GM18502 (cell line): Measurements from ENCODE around the gene S100A14.
"Not testable (repeated sequence)": the region's sequence is repeated elsewhere in the genome, so short reads cannot be mapped to it uniquely, and the experiment has no call there.

Experiments
- ATAC-seq: cut with Tn5 transposase; IDR thresholded peaks from one replicate; pipeline ENCODE4 v1.9.1; 2021; ENCODE audit warnings: mild to moderate bottlenecking; ENCODE audit not compliant: unreplicated experiment, poor library complexity

The S100A14 gene

DNA sequence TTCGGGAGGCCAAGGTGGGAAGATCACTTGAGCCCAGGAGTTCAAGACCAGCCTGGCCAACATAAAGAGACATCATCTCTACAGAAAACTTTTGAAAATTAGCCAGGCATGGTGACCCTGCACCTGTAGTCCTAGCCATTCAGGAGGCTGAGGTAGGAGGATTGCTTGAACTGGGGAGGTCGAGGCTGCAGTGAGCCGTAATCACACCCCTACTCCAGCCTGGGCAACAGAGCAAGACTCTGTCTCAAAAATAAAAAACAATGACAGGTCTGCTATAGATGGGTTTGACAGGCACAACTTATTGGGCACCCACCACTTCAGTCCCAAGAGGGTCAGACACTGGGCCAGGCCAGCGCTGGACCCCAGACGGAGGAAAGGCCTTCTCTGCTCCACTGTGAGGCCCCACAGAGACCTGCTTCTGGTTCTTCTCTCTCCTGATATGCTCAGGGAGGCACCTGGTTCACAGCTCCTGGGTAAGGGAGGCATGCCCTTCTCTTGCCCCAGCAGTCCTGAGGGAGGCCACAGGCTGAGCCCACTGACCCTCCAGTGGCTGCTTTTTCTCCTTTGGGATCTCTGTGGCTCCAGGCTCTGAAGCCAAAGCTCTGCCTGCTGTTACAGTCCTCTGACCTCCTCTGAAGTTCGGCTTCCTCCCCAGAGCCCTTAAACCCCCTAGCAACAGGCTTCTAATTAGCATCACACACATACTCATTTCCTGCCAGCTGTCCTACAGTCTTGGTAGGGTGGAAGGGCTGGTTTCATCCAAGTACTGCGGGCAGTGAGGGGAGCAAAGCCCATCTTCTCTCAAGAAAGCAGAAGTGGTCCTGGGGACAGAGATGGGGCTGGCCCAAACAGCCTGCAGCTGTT, 17.6 kb downstream of the S100A14 start:
- peak; percentile 97 for ATAC-seq

DNA sequence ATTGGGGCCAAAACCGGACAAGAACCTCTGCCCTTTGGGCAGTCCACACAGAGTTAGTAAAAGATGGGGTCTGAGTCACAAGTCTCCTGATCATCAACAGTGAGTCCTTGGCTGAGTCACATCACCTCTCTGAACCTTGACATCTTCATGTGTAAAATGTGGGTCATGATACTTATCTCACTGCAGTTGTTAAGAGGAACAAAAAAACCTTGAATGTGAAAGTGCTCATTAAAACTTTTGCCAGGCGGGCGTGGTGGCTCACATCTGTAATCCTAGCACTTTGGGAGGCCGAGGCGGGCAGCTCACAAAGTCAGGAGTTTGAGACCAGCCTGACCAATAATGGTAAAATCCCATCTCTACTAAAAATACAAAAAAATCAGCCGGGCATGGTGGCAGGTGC, 18.9 kb downstream of the S100A14 start:
- ATAC-seq: no peak

DNA sequence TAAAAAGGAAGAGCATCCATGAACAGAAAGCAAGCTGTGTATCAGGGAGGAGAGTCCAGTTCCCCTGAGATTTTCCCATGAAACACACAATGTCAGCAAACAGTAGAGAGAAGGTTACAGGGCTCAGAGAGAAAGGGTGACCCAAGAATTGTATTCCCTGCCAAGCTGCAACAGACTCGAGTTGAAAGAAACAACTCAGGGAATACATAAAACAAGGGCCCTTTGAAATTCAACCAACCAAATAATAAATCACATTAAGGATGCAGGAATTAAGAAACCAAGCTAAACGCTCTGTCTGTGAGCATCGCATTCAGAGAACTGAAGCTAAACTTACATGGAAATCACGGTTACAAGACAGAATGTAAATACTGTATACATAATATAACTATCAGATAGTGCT, 23.4 kb downstream of the S100A14 start:
- no peak for ATAC-seq

DNA sequence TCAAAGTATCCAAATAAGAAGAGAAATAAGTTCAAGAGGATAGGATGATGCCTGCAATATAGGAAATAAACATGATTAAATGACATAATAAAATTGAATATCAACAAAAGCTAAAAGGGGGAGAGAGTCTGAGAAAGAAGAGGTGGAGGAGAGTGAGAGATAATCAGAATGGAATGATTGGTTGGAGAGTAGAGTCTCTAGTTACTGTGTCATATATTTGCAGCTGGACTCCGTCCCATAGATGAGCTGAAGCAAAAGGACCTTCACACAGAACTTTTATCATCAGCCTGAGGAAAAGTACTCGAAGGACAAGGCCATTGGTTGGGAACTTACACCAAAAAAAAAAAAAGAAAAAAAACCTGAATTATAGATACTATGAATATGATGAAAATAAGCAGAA, 27.6 kb downstream of the S100A14 start:
- ATAC-seq: no peak

DNA sequence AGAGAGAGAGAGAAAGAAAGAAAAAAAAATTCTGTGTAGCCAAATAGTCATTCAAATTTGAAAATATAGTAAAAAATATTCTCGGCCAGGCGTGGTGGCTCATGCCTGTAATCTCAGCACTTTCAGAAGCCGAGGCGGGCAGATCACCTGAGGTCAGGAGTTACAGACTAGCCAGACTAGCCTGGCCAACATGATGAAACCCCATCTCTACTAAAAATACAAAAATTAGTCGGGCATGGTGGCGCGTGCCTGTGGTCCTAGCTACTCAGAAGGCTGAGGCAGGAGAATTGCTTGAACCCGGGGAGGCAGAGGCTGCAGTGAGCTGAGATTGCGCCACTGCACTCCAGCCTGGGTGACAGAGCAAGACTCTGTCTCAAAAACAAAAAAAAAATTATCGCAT, 28.1 kb downstream of the S100A14 start:
- not testable (repeated sequence) for ATAC-seq

DNA sequence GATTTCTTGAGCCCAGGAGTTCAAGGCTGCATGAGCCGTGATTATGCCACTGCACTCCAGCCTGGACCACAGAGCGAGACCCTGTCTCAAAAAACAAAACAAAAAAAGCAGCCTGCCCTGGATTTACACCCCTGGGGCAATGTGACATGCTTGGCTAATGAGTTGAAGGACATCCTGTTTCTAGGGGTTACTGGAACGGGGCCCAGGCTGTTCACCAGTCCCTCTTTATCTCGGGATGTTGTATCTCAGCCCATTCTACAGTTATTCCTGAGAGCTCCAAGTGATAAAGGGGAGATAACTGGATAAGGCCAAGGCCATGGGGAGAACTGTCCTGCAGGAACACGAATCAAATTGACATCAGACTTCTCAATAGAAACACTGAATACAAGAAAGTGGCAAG, 28.8 kb downstream of the S100A14 start:
- no peak for ATAC-seq

DNA sequence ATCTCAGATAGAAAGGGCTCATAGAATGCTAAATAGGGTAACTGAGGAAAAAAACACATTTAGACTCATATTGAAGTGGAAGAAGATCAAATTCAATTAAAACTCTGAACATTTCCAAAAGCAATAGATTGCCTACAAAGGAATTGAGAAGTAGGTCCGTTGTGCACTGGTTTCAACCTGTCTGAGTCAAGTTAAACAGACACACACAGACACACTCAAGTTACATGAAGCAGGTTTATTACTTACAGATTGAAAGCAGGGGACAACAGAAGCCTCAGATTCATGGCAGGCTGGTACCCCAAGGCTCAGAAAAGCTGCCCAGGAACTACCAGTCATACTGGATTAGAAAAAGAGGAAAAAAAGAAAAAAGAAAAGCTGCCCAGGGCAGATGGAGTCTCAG, 29.8 kb downstream of the S100A14 start:
- ATAC-seq: no peak

DNA sequence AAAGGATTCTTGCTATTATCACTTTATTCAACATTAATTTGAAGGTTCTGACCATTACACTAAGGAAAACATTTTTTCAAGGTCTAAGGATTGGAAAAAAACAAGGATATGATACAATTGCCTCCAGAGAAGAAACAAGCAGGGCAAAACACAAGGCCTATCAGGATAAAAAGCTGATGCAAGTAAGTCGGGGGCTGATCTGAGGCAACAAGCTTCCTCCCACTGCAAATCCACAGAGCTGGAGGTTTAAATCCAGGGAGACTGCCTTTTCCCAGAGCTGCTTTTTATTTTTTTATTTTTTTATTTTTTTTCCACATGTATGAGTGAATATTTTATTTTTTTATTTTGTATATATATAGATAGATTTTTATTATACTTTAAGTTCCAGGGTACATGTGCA, 31.1 kb downstream of the S100A14 start:
- ATAC-seq: no peak

DNA sequence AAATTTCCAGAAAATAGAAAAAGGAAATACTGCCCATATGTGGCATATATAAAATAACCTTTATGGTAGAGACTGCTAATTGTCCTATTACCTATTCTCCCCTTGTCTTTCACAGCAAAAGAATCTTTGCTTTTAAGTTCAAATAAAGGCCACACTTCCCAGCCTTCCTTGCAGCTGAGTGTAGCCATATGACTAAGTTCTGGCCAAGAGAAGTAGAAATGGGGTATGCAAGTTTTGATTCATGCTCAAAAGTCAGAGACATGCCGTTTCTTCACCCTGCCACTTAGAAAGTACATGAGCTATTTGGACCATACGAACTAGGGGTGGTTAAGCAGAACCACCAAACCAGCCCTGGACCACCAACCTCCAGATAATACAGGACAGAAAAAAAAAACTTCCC, 32.1 kb downstream of the S100A14 start:
- ATAC-seq: no peak

DNA sequence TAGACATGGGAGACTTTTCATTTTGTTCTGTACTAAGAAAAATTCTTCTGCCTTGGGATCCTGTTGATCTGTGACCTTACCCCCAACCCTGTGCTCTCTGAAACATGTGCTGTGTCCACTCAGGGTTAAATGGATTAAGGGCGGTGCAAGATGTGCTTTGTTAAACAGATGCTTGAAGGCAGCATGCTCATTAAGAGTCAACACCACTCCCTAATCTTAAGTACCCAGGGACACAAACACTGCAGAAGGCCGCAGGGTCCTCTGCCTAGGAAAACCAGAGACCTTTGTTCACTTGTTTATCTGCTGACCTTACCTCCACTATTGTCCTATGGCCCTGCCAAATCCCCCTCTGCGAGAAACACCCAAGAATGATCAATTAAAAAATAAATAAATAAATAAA, 32.6 kb downstream of the S100A14 start:
- not testable (repeated sequence) for ATAC-seq

DNA sequence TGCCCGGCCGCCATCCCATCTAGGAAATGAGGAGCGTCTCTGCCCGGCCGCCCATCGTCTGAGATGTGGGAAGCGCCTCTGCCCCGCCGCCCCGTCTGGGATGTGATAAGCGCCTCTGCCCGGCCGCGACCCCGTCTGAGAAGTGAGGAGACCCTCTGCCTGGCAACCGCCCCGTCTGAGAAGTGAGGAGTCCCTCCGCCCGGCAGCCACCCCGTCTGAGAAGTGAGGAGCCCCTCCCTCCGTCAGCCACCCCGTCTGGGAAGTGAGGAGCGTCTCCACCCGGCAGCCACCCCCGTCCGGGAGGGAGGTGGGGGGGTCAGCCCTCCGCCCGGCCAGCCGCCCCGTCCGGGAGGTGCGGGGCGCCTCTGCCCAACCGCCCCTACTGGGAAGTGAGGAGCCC, 33.3 kb downstream of the S100A14 start:
- ATAC-seq: not testable (repeated sequence)

DNA sequence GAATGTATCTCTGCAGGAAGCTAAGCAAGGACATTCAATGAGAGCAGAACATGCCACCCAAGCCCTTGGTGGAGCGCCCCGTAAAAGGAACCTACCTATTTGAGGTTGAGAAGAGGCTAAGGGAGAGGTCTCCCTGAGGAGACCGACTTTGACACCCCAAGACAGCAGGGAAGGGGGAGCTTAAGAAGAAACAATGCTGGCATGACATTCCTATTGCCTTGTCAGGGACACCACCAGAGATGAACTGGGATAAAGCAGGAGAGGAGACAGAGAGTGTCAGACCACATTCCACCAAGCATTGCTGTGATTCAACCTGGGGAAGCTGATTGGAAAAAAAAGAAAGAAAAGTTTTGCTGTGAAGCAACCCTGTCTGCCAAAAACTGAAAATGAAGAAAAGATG, 37.2 kb downstream of the S100A14 start:
- ATAC-seq: no peak

DNA sequence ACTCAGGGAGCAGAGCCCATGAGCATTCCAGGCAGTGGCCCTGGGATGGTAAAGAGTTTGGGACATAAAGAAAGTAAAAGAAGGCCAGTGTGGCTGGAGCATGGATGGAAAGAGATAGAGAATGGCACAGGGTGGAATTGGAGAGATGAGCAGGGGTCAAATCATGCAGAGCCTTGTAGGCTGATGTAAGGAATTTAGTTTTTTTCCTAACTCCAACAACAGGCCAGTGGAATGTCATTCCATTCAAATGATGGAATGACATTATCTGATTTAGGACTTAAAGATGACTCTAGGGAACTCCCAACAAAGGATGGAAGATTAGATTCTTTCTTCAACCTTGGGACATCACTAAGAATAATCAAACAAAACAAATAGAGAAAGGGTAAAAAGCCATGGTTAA, 37.6 kb downstream of the S100A14 start:
- ATAC-seq: no peak

DNA sequence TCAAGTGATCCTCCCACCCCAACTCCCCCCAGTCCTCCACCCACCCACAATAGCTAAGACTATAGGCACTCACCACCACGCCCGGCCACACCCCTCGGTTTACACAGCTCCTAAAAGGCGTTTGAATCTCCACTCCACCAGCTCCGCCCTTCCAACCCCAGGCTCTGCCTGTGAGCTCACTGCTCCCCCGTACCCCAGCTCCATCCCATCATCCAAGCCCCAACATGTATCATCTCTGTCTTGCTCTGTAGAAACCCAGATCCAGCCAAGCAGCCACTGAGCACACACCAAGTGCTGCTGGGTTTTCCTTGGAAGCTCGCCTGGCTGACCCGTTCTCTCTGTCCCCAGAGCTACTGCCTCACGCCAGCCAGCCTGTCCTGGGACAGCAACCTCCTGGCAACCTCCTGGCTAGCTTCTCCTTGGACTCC, 38.5 kb downstream of the S100A14 start:
- ATAC-seq: no peak

DNA sequence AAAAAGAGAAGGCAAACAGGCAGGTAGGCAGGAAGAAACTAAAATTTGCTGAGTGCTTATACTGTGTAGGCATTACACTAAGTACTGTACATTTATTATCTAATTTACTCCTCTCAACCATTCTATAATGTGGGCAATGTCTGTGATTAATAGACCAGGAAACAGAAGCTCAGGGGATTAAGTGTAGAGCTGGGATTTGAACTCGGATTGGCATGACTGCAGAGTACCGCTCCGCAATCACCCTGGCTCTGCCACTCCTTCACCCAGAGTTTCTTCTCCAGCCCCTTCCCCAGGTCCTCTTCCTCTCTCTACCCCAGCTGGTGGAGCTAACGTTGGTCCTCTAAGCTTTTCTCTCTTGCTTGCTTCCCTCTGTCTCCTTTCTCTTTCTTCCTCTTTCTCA, 39.0 kb downstream of the S100A14 start:
- ATAC-seq: no peak

DNA sequence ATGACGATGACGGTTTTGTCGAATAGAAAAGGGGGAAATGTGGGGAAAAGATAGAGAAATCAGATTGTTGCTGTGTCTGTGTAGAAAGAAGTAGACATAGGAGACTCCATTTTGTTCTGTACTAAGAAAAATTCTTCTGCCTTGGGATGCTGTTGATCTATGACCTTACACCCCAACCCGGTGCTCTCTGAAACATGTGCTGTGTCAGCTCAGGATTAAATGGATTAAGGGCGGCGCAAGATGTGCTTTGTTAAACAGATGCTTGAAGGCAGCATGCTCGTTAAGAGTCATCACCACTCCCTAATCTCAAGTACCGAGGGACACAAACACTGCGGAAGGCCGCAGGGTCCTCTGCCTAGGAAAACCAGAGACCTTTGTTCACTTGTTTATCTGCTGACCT, 40.6 kb downstream of the S100A14 start:
- not testable (repeated sequence) for ATAC-seq

DNA sequence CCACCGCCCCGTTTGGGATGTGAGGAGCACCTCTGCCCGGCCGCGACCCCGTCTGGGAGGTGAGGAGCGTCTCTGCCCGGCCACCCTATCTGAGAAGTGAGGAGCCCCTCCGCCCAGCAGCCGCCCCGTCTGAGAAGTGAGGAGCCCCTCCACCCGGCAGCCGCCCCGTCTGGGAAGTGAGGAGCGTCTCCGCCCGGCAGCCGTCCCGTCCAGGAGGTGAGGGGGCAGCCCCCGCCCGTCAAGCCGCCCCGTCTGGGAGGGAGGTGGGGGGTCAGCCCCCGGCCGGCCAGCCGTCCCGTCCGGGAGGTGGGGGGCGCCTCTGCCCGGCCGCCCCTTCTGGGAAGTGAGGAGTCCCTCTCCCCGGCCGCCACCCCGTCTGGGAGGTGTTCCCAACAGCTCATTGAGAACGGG, 41.0 kb downstream of the S100A14 start:
- not testable (repeated sequence) for ATAC-seq

DNA sequence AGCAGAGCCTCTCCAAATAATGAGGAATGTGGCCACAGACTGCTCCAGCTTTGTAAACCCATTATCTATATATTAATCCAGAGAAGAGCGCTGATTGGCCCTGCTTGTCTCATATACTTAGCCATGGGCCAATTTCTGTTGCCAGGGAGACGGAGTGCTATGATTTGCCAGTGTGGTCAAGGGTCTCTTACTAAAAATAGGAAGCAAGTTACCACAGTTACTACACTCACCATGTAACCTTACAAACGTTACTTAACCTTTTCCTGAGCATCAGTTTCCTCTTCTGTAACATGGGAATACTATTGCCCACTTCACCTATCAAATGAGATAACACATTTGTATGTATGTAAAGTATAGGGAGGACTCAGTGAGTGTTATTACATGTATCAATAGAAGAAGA, 42.8 kb downstream of the S100A14 start:
- ATAC-seq: no peak

DNA sequence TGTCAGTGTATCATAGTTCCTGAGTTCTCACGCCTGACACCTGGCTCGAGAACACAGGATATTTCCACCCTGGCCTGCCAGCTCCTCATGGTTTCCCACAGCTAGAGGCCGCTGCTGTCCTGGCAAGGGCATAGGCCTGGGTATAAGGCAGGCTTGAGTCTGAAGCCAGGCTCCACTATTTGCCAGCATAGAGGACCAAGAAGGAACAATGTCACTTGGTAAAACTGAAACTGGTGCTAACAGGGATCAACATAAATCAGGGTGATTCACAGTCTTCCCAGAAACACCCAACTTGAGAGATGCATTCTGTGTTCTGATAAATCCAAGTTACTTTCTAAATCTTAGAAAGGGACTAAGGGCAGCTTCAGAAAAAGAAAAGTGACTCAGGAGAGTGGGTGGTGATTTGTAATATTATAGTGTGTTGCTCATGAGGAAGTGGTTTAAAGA, 43.5 kb downstream of the S100A14 start:
- ATAC-seq: peak; percentile 54

DNA sequence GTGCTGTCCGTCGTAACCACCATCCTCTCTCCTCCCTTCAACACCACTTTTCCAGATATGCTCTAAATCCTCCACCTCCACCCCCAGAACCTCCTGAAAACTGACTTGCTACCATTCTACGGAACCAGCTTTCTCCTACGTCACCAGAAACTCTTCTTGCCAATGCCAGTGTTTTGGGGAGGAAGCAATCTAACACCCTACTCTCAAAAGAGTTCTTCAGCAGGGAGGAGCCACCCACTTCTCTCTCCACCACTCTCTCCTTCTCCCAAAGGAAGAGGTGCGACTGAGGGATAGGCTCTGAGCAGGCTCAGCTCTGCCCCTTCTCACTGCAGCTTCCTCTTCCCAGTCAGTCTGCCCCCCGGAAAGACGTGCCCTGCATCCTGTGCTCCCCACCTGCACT, 44.4 kb downstream of the S100A14 start:
- no peak for ATAC-seq

DNA sequence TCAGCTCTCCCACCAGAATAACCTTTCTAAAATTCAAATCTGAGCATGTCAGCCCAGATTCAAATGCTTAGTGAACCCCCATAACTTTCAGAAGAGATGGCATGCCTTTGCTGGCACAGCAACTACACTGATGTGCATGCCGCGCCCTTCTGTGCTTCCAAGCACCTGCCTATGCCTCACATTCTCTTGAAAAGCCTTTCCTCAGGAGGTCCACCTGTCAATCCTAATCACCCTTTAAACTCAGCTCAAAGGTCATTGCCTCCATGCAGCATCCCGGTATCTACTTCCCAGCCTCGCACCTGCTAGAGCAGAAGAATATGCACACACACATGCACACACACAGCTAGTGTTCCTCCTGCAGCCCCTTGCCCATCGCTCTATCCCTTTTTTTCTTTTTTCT, 45.3 kb downstream of the S100A14 start:
- ATAC-seq: no peak

DNA sequence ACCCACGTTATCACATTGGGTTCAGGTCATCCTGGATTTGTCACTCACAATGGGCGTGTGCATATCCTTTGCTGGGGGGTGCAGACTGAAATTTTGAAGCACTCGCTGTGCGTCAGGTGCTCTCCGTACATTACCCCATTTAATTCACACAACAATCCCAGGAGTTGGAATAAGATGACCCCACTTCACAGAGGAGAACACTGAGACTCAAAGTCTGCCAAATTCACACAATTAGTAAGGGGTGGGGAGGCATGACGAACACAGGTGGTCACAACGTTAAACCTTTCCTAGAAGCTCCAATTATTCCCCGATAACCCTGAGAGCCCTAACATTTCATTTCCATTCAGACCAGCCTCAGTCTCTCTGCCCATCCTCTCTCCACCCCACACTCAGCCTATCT, 46.7 kb downstream of the S100A14 start:
- ATAC-seq: no peak
